Measurements from ENCODE around the gene CYCS.
"Not testable (repeated sequence)": the region's sequence is repeated elsewhere in the genome, so short reads cannot be mapped to it uniquely, and the experiment has no call there.

CYCS gene

GRCh38 chr7:25083201-25083600 is 41.9 kb downstream of the CYCS start:
- no peak for ATAC-seq
- no peak for TF ChIP-seq ZFP3 (CRISPR knock-in tag; IDR thresholded peaks at IDR 0.05)
- TF ChIP-seq ESRRG (CRISPR knock-in tag; IDR thresholded peaks at IDR 0.05), result no peak
- no peak for TF ChIP-seq PPARA (CRISPR knock-in tag; IDR thresholded peaks at IDR 0.05; ENCODE audit: borderline replicate concordance)
- TF ChIP-seq CSRNP3 (CRISPR knock-in tag; IDR thresholded peaks at IDR 0.05), result no peak
- no peak for TF ChIP-seq ZNF565 (CRISPR knock-in tag; conservative IDR thresholded peaks at IDR 0.05; ENCODE audit: low read depth)
- no peak for TF ChIP-seq ZFP30 (CRISPR knock-in tag; IDR thresholded peaks at IDR 0.05)
- no peak for TF ChIP-seq TCF4 (CRISPR knock-in tag; IDR thresholded peaks at IDR 0.05; ENCODE audit: borderline replicate concordance)
- TF ChIP-seq CSDC2 (CRISPR knock-in tag; IDR thresholded peaks at IDR 0.05), result no peak
- TF ChIP-seq OSR1 (CRISPR knock-in tag; IDR thresholded peaks at IDR 0.05), result no peak
- no peak for TF ChIP-seq PATZ1 (CRISPR knock-in tag; IDR thresholded peaks at IDR 0.05; ENCODE audit: borderline replicate concordance)
- no peak for TF ChIP-seq POU6F1 (CRISPR knock-in tag; IDR thresholded peaks at IDR 0.05; ENCODE audit: borderline replicate concordance, low read depth)
- TF ChIP-seq GLIS3 (CRISPR knock-in tag; IDR thresholded peaks at IDR 0.05), result no peak
- no peak for TF ChIP-seq BACH2 (CRISPR knock-in tag; IDR thresholded peaks at IDR 0.05; ENCODE audit: borderline replicate concordance)
- TF ChIP-seq RARB (CRISPR knock-in tag; IDR thresholded peaks at IDR 0.05), result no peak
- TF ChIP-seq CREB5 (CRISPR knock-in tag; IDR thresholded peaks at IDR 0.05; ENCODE audit: low read depth), result no peak
- no peak for TF ChIP-seq ZC3H10 (CRISPR knock-in tag; IDR thresholded peaks at IDR 0.05)
- no peak for TF ChIP-seq ZNF8 (CRISPR knock-in tag; IDR thresholded peaks at IDR 0.05)
- TF ChIP-seq ARNTL (CRISPR knock-in tag; IDR thresholded peaks at IDR 0.05; ENCODE audit: borderline replicate concordance, low read depth), result no peak
- TF ChIP-seq ZNF70 (CRISPR knock-in tag; IDR thresholded peaks at IDR 0.05), result no peak
- no peak for TF ChIP-seq TSHZ2 (CRISPR knock-in tag; IDR thresholded peaks at IDR 0.05)

GRCh38 chr7:25082041-25082440 is 43.0 kb downstream of the CYCS start:
- ATAC-seq, result not testable (repeated sequence)

GRCh38 chr7:25077096-25077495 is 48.0 kb downstream of the CYCS start:
- no peak for ATAC-seq
- no peak for TF ChIP-seq GLIS3 (CRISPR knock-in tag; IDR thresholded peaks at IDR 0.05)
- no peak for TF ChIP-seq ZFP30 (CRISPR knock-in tag; IDR thresholded peaks at IDR 0.05)
- no peak for TF ChIP-seq ZFP3 (CRISPR knock-in tag; IDR thresholded peaks at IDR 0.05)
- TF ChIP-seq CSDC2 (CRISPR knock-in tag; IDR thresholded peaks at IDR 0.05), result no peak
- TF ChIP-seq CREB5 (CRISPR knock-in tag; IDR thresholded peaks at IDR 0.05; ENCODE audit: low read depth), result no peak
- TF ChIP-seq PATZ1 (CRISPR knock-in tag; IDR thresholded peaks at IDR 0.05; ENCODE audit: borderline replicate concordance), result no peak
- TF ChIP-seq TSHZ2 (CRISPR knock-in tag; IDR thresholded peaks at IDR 0.05), result no peak
- TF ChIP-seq TCF4 (CRISPR knock-in tag; IDR thresholded peaks at IDR 0.05; ENCODE audit: borderline replicate concordance), result no peak
- TF ChIP-seq TOX (CRISPR knock-in tag; IDR thresholded peaks at IDR 0.05; ENCODE audit: borderline replicate concordance), result no peak
- TF ChIP-seq ISL1 (CRISPR knock-in tag; IDR thresholded peaks at IDR 0.05), result no peak
- no peak for TF ChIP-seq OSR1 (CRISPR knock-in tag; IDR thresholded peaks at IDR 0.05)
- TF ChIP-seq RARB (CRISPR knock-in tag; IDR thresholded peaks at IDR 0.05), result no peak
- TF ChIP-seq BACH2 (CRISPR knock-in tag; IDR thresholded peaks at IDR 0.05; ENCODE audit: borderline replicate concordance), result no peak
- TF ChIP-seq SNAI2 (CRISPR knock-in tag; IDR thresholded peaks at IDR 0.05), result no peak
